Stimulated activated naive B cell treated with anti-CD40 and anti-IgM and Interleukin-4, amounts not matched to agents 10 μg/mL and 1 μg/mL and 100 μg/mL, for 72 hours (primary cell): ENCODE measurements around the gene GALR2.

ENCODE experiments used
- ATAC-seq, 2 donors: fragments of 150-1000 bp; cut with Tn5 transposase; replicated peaks; 2 replicates each; pipeline ENCODE4 v1.10.0; 2021; ENCODE audit warnings: moderate library complexity in 1 of 2
- DNase-seq: peaks from one replicate; pipeline ENCODE4 v3.0.0; 2021
- H3K27ac Mint-ChIP-seq: one replicate; pipeline ENCODE4 v1.8.0; 2022; ENCODE audit warnings: mild to moderate bottlenecking, mixed read lengths
- H3K27me3 Mint-ChIP-seq, 2 donors: one replicate each; pipeline ENCODE4 v1.8.0; 2022; ENCODE audit warnings: mixed read lengths in 2 of 2
- H3K36me3 Mint-ChIP-seq, 2 donors: one replicate each; pipeline ENCODE4 v1.8.0; 2022; ENCODE audit warnings: mixed read lengths in 2 of 2, mild to moderate bottlenecking in 1 of 2
- H3K4me1 Mint-ChIP-seq, 2 donors: one replicate each; pipeline ENCODE4 v1.8.0; 2022; ENCODE audit warnings: mixed read lengths in 2 of 2, mild to moderate bottlenecking in 1 of 2
- H3K4me3 Mint-ChIP-seq, 2 donors: one replicate each; pipeline ENCODE4 v1.8.0; 2022; ENCODE audit warnings: mild to moderate bottlenecking in 2 of 2, mixed read lengths in 2 of 2, moderate library complexity in 1 of 2
- H3K9me3 Mint-ChIP-seq, 2 donors: one replicate each; pipeline ENCODE4 v1.8.0; 2022; ENCODE audit warnings: mixed read lengths in 2 of 2, mild to moderate bottlenecking in 1 of 2

Gene GALR2

GRCh38 chr17:76079956-76080767, 5.6 kb downstream of the GALR2 start:
- H3K9me3 Mint-ChIP-seq = no peaks in the 10 kb centered on the region
- peak overlapping the region; percentile 14 for H3K27ac Mint-ChIP-seq
- ATAC-seq (peak; percentile 28 to 40), DNase-seq (no peak)
- H3K4me1 Mint-ChIP-seq = peaks cover 42 to 49% of the 10 kb centered on the region in 2 donors
- peaks cover 16% of the 10 kb centered on the region in 2 donors for H3K36me3 Mint-ChIP-seq
- H3K4me3 Mint-ChIP-seq = no peak overlapping the region
- peaks cover 40 to 43% of the 10 kb centered on the region in 2 donors for H3K27me3 Mint-ChIP-seq

DNA sequence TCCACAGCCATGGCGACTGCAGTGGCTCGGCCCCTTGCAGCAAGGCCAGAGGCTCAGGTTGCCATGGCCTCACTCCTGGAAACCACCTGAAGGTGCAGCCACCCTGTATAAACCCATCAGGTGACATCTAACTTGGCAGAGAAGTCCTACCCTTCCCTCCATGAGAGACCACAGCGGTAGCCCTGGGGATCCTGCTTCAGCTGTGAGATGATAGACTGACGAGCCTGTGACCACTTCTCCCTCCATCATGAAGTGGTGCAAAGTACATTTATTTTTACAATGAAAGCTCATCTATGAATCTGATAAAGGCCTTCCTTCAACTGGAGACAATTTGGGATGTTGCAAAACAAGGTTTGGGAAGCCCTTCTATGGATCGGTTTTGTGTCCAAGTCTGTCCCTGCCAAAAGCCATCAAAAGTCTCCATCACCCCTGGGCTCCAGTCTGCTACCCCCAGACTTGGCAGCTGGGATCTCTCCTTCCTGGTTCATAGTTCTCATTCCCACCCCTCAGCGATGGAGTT, 6.2 kb downstream of the GALR2 start:
- Mint-ChIP-seq H3K9me3 (no peaks in the 10 kb centered on the region), H3K4me1 (peaks cover 36 to 43% of the 10 kb centered on the region in 2 donors), H3K4me3 (no peak overlapping the region), H3K36me3 (peaks cover 18 to 19% of the 10 kb centered on the region in 2 donors), H3K27ac (no peak overlapping the region), H3K27me3 (peaks cover 34 to 36% of the 10 kb centered on the region in 2 donors)
- ATAC-seq (peak in 1 of 2 donors; percentile 3), DNase-seq (no peak)

GRCh38 chr17:76081295-76082210, 7.0 kb downstream of the GALR2 start:
- Mint-ChIP-seq H3K4me3 (no peak overlapping the region), H3K36me3 (peaks cover 22 to 26% of the 10 kb centered on the region in 2 donors), H3K9me3 (no peaks in the 10 kb centered on the region), H3K27me3 (peaks cover 26 to 29% of the 10 kb centered on the region in 2 donors), H3K4me1 (peaks cover 30 to 35% of the 10 kb centered on the region in 2 donors), H3K27ac (peak overlapping the region; percentile 37)
- ATAC-seq (no peak), DNase-seq (no peak)

GRCh38 chr17:76082326-76083251, 8.0 kb downstream of the GALR2 start:
- ATAC-seq = no peak
- Mint-ChIP-seq H3K4me1 (peaks cover 20 to 25% of the 10 kb centered on the region in 2 donors), H3K27ac (peak overlapping the region; percentile 37), H3K9me3 (no peaks in the 10 kb centered on the region), H3K27me3 (peaks cover 16 to 19% of the 10 kb centered on the region in 2 donors), H3K36me3 (peaks cover 30 to 31% of the 10 kb centered on the region in 2 donors), H3K4me3 (no peak overlapping the region)
- no peak for DNase-seq

DNA sequence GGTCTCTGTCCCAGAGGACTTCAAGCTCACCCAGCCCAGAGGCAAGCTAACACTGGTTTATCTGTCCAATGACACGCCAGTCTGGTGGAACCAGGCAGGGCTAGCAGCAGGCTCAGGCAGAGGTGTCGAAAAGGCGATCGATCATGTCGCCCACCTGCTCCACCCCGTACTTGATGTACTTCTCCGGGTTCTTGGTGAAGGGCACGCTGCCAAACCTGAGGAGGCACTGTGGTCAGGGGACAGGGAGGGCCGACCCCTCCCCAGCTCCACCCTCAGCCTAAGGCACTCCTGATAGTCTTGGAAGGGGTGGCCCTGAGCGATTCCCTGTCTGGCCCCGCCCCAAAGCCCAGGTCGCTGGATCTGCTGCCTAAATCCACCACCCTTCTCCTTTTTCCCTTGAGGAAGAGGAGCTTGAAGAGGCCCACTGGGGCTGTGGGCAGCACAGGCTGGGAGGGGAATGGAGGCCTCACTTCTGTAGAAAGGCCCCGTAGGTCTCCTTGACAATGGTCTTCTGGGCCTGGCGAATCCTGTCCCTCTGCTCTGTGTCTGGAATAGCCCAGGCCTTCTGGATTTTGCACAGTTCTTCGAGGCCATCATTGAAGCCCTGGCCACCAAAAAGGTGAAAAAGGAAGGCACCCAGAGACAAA, 9.1 kb downstream of the GALR2 start:
- no peaks in the 10 kb centered on the region for H3K9me3 Mint-ChIP-seq
- peaks cover 33 to 39% of the 10 kb centered on the region in 2 donors for H3K36me3 Mint-ChIP-seq
- peaks cover 9% of the 10 kb centered on the region in 2 donors for H3K27me3 Mint-ChIP-seq
- no peak overlapping the region for H3K27ac Mint-ChIP-seq
- DNase-seq = no peak
- H3K4me3 Mint-ChIP-seq = no peak overlapping the region
- H3K4me1 Mint-ChIP-seq = peaks cover 16 to 20% of the 10 kb centered on the region in 2 donors
- ATAC-seq = no peak

DNA sequence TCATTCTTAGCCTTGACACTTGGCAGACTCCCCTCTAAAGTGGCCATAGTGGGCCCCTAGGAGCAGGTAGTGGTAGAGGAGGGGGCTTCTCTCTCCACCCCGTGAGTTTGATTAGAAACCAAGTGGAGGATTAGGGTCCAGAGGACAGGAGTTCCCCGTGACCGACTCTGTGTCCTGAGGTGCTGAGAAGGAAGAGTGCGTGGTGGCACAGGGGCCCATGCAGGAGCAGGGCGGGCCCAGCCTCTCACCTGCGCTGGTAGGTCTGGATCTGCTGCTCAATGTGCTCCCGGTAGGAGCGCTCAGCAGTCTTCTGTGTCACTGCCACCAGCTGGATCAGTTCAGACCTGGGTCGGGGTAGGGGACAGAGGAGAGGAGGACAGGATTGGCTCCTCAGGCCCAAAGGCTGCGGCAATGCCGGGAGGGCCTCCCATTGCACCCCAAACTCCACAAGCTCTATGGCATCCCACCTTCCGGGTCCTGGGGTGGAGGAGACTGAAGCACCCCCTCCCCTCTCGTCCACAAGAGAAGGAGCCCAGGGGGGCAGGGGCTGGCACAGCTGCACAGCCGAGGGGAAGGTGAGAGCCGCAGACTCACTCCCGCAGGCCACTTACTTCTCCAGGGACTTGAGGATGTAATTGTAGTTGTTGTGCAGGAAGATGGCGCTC, 10.6 kb downstream of the GALR2 start:
- no peak overlapping the region for H3K4me3 Mint-ChIP-seq
- H3K4me1 Mint-ChIP-seq = peaks cover 6 to 7% of the 10 kb centered on the region in 2 donors
- ATAC-seq = no peak
- peaks cover 47 to 54% of the 10 kb centered on the region in 2 donors for H3K36me3 Mint-ChIP-seq
- H3K27me3 Mint-ChIP-seq = no peaks in the 10 kb centered on the region
- no peaks in the 10 kb centered on the region for H3K9me3 Mint-ChIP-seq
- no peak for DNase-seq
- H3K27ac Mint-ChIP-seq = no peak overlapping the region

- no peak overlapping the region for H3K4me3 Mint-ChIP-seq
- H3K9me3 Mint-ChIP-seq = no peaks in the 10 kb centered on the region
- DNase-seq (no peak), ATAC-seq (no peak)
- H3K27ac Mint-ChIP-seq = no peak overlapping the region
- H3K36me3 Mint-ChIP-seq = peaks cover 51 to 54% of the 10 kb centered on the region in 2 donors
- peaks cover under 1 to 2% of the 10 kb centered on the region in 2 donors for H3K4me1 Mint-ChIP-seq
- no peaks in the 10 kb centered on the region for H3K27me3 Mint-ChIP-seq
Measured at GRCh38 chr17:76085731-76086366, 11.3 kb downstream of the GALR2 start.

GRCh38 chr17:76086384-76086783, 11.8 kb downstream of the GALR2 start:
- no peak for DNase-seq
- Mint-ChIP-seq H3K27ac (peak overlapping the region; percentile 65), H3K36me3 (peaks cover 56% of the 10 kb centered on the region in 2 donors)

DNA sequence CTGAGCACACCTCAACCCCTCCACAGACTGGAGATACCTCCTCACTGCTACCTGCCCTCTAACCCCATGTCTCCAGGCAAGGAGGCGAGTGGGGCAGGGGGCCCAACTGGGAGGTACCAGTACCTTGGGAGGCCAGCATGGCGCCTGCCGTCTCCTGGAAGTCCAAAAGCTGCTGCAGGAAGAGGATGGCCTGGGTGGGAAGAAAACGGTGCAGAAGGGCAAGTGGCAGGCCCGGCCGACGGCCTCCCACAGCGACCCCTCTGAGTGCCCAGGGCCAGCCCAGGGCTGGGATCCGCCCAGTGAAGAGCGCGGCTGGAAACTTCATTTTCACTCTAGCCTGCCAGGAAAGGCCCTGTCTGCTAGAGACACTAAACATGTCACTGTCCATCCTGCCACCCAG, 12.9 kb downstream of the GALR2 start:
- Mint-ChIP-seq H3K9me3 (no peaks in the 10 kb centered on the region), H3K4me3 (no peak overlapping the region), H3K27me3 (no peaks in the 10 kb centered on the region), H3K36me3 (peaks cover 57 to 58% of the 10 kb centered on the region in 2 donors), H3K27ac (peak overlapping the region; percentile 56), H3K4me1 (no peaks in the 10 kb centered on the region)
- DNase-seq (no peak), ATAC-seq (no peak)

More at GRCh38 chr17:76086384-76086783, 11.8 kb downstream of the GALR2 start:
- H3K27me3 Mint-ChIP-seq = no peaks in the 10 kb centered on the region
- H3K4me1 Mint-ChIP-seq = no peaks in the 10 kb centered on the region
- no peak for ATAC-seq
- H3K9me3 Mint-ChIP-seq = no peaks in the 10 kb centered on the region
- no peak overlapping the region for H3K4me3 Mint-ChIP-seq

DNA sequence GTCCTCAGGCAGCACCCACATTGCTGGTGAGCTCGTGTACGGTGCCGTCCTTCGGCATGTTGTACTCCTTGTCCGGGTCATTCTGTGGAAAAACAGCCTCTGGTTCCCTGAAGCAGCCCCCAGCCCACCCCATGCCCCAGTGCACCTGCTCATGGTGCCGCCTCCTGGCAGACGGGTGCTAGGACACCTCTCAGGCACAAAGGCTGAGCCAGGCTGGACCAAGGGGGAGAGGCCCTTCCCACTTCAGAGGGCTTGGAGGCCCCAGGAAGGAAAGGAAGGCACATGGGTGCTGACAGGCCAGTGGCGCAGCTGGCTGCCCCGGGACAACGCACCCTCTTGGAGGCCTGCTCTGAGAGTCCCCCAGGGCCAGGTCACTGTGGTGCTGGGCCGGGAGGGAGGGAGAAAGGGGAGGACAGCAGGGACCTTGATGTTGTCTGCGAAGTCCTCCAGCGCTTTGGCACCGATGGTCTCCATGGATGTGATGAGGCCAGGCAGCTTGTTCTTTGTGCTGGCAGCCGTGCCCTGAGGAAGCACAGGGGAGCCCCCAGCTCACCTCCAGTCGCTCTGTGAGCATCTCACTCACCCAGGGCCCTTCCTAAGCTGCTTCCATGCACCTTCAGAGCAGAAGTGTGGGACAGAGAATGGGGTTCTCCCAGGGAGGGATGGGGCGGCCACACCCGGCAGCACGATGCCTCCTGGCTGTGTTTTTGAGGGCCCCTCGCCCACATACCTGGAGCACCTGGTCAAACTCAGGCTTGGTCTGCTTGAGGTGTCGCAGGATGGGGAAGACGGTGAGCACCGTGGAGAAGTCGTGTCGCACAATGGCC, 13.7 kb downstream of the GALR2 start:
- no peak for ATAC-seq
- peaks cover 62% of the 10 kb centered on the region in 2 donors for H3K36me3 Mint-ChIP-seq
- no peak for DNase-seq
- H3K4me3 Mint-ChIP-seq = no peak overlapping the region
- no peaks in the 10 kb centered on the region for H3K4me1 Mint-ChIP-seq
- no peak overlapping the region for H3K27ac Mint-ChIP-seq
- no peaks in the 10 kb centered on the region for H3K27me3 Mint-ChIP-seq
- no peaks in the 10 kb centered on the region for H3K9me3 Mint-ChIP-seq

DNA sequence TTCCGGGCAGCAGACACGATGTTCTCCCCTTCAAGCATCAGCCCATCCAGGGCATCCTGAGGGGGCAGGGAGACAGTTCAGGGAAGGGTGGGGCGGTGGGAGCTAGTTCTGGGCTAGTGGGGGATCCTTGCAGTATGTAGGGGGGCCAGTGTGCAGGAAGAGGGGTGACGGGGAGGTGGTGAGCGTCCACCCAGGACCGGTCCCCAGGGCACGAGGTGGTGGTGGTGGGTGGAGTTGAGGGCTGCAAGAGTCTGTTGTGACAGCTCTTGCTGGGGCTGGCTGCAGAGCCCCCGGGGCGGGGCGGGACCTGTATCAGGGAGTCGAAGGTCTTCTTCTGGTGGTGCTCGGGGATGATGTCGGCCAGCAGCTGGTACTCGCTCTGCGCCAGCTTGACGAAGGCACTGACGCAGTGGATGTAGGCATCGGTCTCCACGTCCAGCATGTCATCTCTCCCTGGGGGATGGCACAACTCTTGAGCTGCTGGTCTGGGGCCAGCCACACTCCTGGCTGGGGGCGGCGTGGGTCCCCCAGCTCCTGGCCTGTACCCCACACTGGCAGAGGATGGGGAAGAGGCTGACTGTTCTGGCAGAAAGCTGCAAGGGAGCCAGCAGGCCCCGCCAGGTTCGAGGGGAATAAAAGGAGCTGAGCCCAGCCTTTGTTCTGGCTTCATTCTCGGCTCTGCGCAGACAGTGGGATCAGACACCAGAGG, 14.4 kb downstream of the GALR2 start:
- H3K27ac Mint-ChIP-seq = no peak overlapping the region

More for the DNA sequence above, 14.4 kb downstream of the GALR2 start:
- no peaks in the 10 kb centered on the region for H3K9me3 Mint-ChIP-seq
- no peak overlapping the region for H3K4me3 Mint-ChIP-seq
- H3K36me3 Mint-ChIP-seq = peaks cover 64 to 68% of the 10 kb centered on the region in 2 donors
- H3K4me1 Mint-ChIP-seq = no peaks in the 10 kb centered on the region
- H3K27me3 Mint-ChIP-seq = no peaks in the 10 kb centered on the region
- DNase-seq (no peak), ATAC-seq (no peak)
